GM12873 (cell line): ENCODE data around the gene NCR2.

Experiments
- CTCF ChIP-seq: IDR thresholded peaks from 2 replicates; pipeline ENCODE4 v1.5.1; 2012; ENCODE audit warnings: low read depth, mild to moderate bottlenecking, moderate library complexity, low read length, control low read depth; ENCODE audit not compliant: insufficient read depth; ENCODE audit errors: missing control alignments

NCR2 gene

GRCh38 chr6:41342241-41342640 lies 6.8 kb downstream of the NCR2 start:
- no peak for TF ChIP-seq CTCF

- no peak for TF ChIP-seq CTCF
Observed at GRCh38 chr6:41343641-41344187, 8.3 kb downstream of the NCR2 start.

- no peak for TF ChIP-seq CTCF
Observed at GRCh38 chr6:41344876-41345275, 9.5 kb downstream of the NCR2 start.

GRCh38 chr6:41345901-41346300 lies 10.5 kb downstream of the NCR2 start:
- TF ChIP-seq CTCF: no peak

GRCh38 chr6:41346441-41346840 lies 11.0 kb downstream of the NCR2 start:
- TF ChIP-seq CTCF: no peak

- no peak for TF ChIP-seq CTCF
Observed at GRCh38 chr6:41347378-41348050, 12.1 kb downstream of the NCR2 start.

GRCh38 chr6:41348934-41349333 lies 13.5 kb downstream of the NCR2 start:
- no peak for TF ChIP-seq CTCF

- TF ChIP-seq CTCF: no peak
Observed at GRCh38 chr6:41352396-41352795, 17.0 kb downstream of the NCR2 start.
